GM23338 (cell line): ENCODE data around the gene ASAP2. TPM values are rescaled to one million over a fixed set of nuclear protein-coding genes. Genes with fewer than 3 reads are reported as not detected.
A peak's percentile ranks its signal among the peaks of the same experiment; 100 is the strongest.

Experiments
- ATAC-seq: fragments of 200-7000 bp; cut with Tn5 transposase; 3 replicates; pipeline ENCODE4 v1.9.1; 2020
- DNase-seq: peaks from one replicate; pipeline ENCODE4 v3.0.0-alpha.2; 2015; ENCODE audit warnings: low spot score
- H2AFZ ChIP-seq: fragments of 200-600 bp; sonication (generic); 2 replicates; pipeline ENCODE4 v1.8.0; 2016; ENCODE audit warnings: antibody characterized with exemption, mild to moderate bottlenecking, moderate library complexity
- H3F3A ChIP-seq: fragments of 200-600 bp; sonication (generic); replicated peaks from 2 replicates; pipeline ENCODE4 v1.8.0; 2017; ENCODE audit warnings: antibody characterized with exemption, mixed run types, low read depth
- H3K27ac ChIP-seq: fragments of 200-600 bp; sonication (generic); 2 replicates; pipeline ENCODE4 v1.6.1; 2016; ENCODE audit warnings: low read depth
- H3K27me3 ChIP-seq: fragments of 200-600 bp; sonication (generic); 2 replicates; pipeline ENCODE4 v1.8.0; 2016; ENCODE audit warnings: mild to moderate bottlenecking, mixed run types, moderate library complexity; ENCODE audit not compliant: insufficient read depth
- H3K36me3 ChIP-seq: fragments of 200-600 bp; sonication (generic); 2 replicates; pipeline ENCODE4 v1.8.0; 2016; ENCODE audit warnings: mild to moderate bottlenecking; ENCODE audit not compliant: insufficient read depth
- H3K4me1 ChIP-seq: fragments of 200-600 bp; sonication (generic); 2 replicates; pipeline ENCODE4 v1.8.0; 2016; ENCODE audit warnings: mild to moderate bottlenecking, moderate library complexity; ENCODE audit not compliant: insufficient read depth
- H3K4me2 ChIP-seq: fragments of 200-600 bp; sonication (generic); 2 replicates; pipeline ENCODE4 v1.7.1; 2017; ENCODE audit warnings: mixed run types
- H3K4me3 ChIP-seq: fragments of 200-600 bp; sonication (generic); 2 replicates; pipeline ENCODE4 v1.6.1; 2016; ENCODE audit warnings: mixed run types
- H3K79me2 ChIP-seq: fragments of 200-600 bp; sonication (generic); replicated peaks from 2 replicates; pipeline ENCODE4 v1.8.0; 2017; ENCODE audit warnings: mild to moderate bottlenecking; ENCODE audit not compliant: insufficient read depth
- H3K9me2 ChIP-seq: fragments of 200-600 bp; sonication (generic); 2 replicates; pipeline ENCODE4 v1.8.0; 2017; ENCODE audit not compliant: insufficient read depth
- H4K20me1 ChIP-seq: fragments of 200-600 bp; sonication (generic); replicated peaks from 2 replicates; pipeline ENCODE4 v1.8.0; 2017; ENCODE audit warnings: mild to moderate bottlenecking; ENCODE audit not compliant: insufficient read depth
- H3K27ac Mint-ChIP-seq: 2 replicates; pipeline ENCODE4 v1.8.0; 2020; ENCODE audit warnings: inconsistent platforms, mild to moderate bottlenecking, moderate library complexity, mixed read lengths
- H3K27me3 Mint-ChIP-seq: 3 replicates; pipeline ENCODE4 v1.8.0; 2022; ENCODE audit warnings: low read depth, mild to moderate bottlenecking, moderate library complexity, mixed read lengths, inconsistent platforms; ENCODE audit not compliant: insufficient read depth, poor library complexity
- H3K36me3 Mint-ChIP-seq: 3 replicates; pipeline ENCODE4 v1.8.0; 2021; ENCODE audit warnings: low read depth, mild to moderate bottlenecking, inconsistent platforms, moderate library complexity, mixed read lengths
- H3K4me1 Mint-ChIP-seq: 3 replicates; pipeline ENCODE4 v1.8.0; 2020; ENCODE audit warnings: mild to moderate bottlenecking, inconsistent platforms, mixed read lengths
- H3K4me3 Mint-ChIP-seq: 3 replicates; pipeline ENCODE4 v1.8.0; 2021; ENCODE audit warnings: moderate library complexity, mild to moderate bottlenecking, inconsistent platforms, mixed read lengths
- H3K9me3 Mint-ChIP-seq: 3 replicates; pipeline ENCODE4 v1.8.0; 2020; ENCODE audit warnings: moderate library complexity, mild to moderate bottlenecking, inconsistent platforms, mixed read lengths
- CREB1 ChIP-seq: fragments of 250-450 bp; sonication (Bioruptor Pico); IDR thresholded peaks from 2 replicates; pipeline ENCODE4 v1.5.0; 2020; ENCODE audit warnings: low read depth, mild to moderate bottlenecking, moderate library complexity
- CTCF ChIP-seq, 2 experiments: fragments of 200-600 bp in 1 of 2; sonication (generic) in 1 of 2; conservative IDR thresholded peaks; 2 replicates each; pipeline versions ENCODE4 v1.5.1 to v1.6.1; 2016 to 2017; ENCODE audit warnings: antibody characterized with exemption in 2 of 2, low read depth in 2 of 2, mild to moderate bottlenecking in 2 of 2, moderate library complexity in 1 of 2
- EZH2 ChIP-seq: fragments of 200-600 bp; sonication (generic); IDR thresholded peaks from one replicate; pipeline ENCODE4 v1.8.0; 2017; ENCODE audit warnings: antibody characterized with exemption, mild to moderate bottlenecking, low read depth; ENCODE audit not compliant: unreplicated experiment
- EZH2phosphoT487 ChIP-seq: fragments of 200-600 bp; sonication (generic); IDR thresholded peaks from one replicate; pipeline ENCODE4 v1.8.1; 2018; ENCODE audit warnings: antibody characterized with exemption; ENCODE audit not compliant: unreplicated experiment
- JUNB ChIP-seq: IDR thresholded peaks from one replicate; pipeline ENCODE4 v1.6.1; 2016; ENCODE audit warnings: antibody characterized with exemption; ENCODE audit not compliant: unreplicated experiment
- NANOG ChIP-seq: IDR thresholded peaks from 2 replicates; pipeline ENCODE4 v1.6.1; 2016; ENCODE audit warnings: antibody characterized with exemption, borderline replicate concordance
- POLR2AphosphoS5 ChIP-seq: IDR thresholded peaks from 2 replicates; pipeline ENCODE4 v1.6.1; 2016; ENCODE audit warnings: antibody characterized with exemption, low read depth
- STAT1 ChIP-seq: IDR thresholded peaks from one replicate; pipeline ENCODE4 v1.6.1; 2016; ENCODE audit warnings: antibody characterized with exemption; ENCODE audit not compliant: unreplicated experiment
- ZNF114 ChIP-seq: fragments of 250-450 bp; sonication (Bioruptor Pico); IDR thresholded peaks from 2 replicates; pipeline ENCODE4 v1.5.0; 2020; ENCODE audit warnings: mild to moderate bottlenecking, moderate library complexity
- ZNF331 ChIP-seq: fragments of 250-450 bp; sonication (Bioruptor Pico); IDR thresholded peaks from 2 replicates; pipeline ENCODE4 v1.5.0; 2020; ENCODE audit warnings: low read depth, mild to moderate bottlenecking, moderate library complexity
- ZNF462 ChIP-seq: fragments of 250-450 bp; sonication (Bioruptor Pico); IDR thresholded peaks from 2 replicates; pipeline ENCODE4 v1.5.0; 2020; ENCODE audit warnings: mild to moderate bottlenecking, moderate library complexity
- polyA plus RNA-seq: library from polyadenylated mRNA; unstranded; fragments of >200 nt; fragmentation: Nextera tagmentation; extraction: Ambion mirVana; gene quantifications from 2 replicates; pipeline ENCODE4 v1.2.1, GENCODE V29; 2016
- total RNA-seq: library from RNA; depleted of rRNA; stranded (reverse); fragments of >200 nt; shearing (Covaris generic); gene quantifications from 2 replicates; pipeline ENCODE4 v1.2.3, GENCODE V29; 2014
- TF ChIP-seq, protein P1 (sequence below): IDR thresholded peaks from one replicate; pipeline ENCODE4 v1.6.1; 2018; ENCODE audit warnings: antibody characterized with exemption; ENCODE audit not compliant: unreplicated experiment

ASAP2 gene
- total and polyA plus RNA-seq, 2 experiments from 2014 or later = 2.6 to 15.6 TPM

GRCh38 chr2:9244985-9245544 is 38.5 kb downstream of the ASAP2 start:
- no peak overlapping the region for H2AFZ ChIP-seq
- H4K20me1 ChIP-seq = peaks cover 16% of the 10 kb centered on the region
- Mint-ChIP-seq H3K27me3 (peaks cover 6% of the 10 kb centered on the region), H3K9me3 (no peaks in the 10 kb centered on the region), H3K27ac (peak overlapping the region; percentile 65), H3K4me3 (peak overlapping the region; percentile 48), H3K36me3 (no peaks in the 10 kb centered on the region), H3K4me1 (peaks cover 46% of the 10 kb centered on the region)
- no peaks in the 10 kb centered on the region for H3K36me3 ChIP-seq
- TF ChIP-seq ZNF331 (CRISPR knock-in tag) (no peak), NANOG (no peak), EZH2phosphoT487 (no peak), STAT1 (no peak), JUNB (no peak), EZH2 (no peak), CREB1 (CRISPR knock-in tag) (no peak), CTCF (conservative IDR thresholded peaks at IDR 0.05; ENCODE audit: low read depth in 2 of 2) (no peak), POLR2AphosphoS5 (no peak), ZNF114 (no peak)
- TF ChIP-seq, protein P1, sequence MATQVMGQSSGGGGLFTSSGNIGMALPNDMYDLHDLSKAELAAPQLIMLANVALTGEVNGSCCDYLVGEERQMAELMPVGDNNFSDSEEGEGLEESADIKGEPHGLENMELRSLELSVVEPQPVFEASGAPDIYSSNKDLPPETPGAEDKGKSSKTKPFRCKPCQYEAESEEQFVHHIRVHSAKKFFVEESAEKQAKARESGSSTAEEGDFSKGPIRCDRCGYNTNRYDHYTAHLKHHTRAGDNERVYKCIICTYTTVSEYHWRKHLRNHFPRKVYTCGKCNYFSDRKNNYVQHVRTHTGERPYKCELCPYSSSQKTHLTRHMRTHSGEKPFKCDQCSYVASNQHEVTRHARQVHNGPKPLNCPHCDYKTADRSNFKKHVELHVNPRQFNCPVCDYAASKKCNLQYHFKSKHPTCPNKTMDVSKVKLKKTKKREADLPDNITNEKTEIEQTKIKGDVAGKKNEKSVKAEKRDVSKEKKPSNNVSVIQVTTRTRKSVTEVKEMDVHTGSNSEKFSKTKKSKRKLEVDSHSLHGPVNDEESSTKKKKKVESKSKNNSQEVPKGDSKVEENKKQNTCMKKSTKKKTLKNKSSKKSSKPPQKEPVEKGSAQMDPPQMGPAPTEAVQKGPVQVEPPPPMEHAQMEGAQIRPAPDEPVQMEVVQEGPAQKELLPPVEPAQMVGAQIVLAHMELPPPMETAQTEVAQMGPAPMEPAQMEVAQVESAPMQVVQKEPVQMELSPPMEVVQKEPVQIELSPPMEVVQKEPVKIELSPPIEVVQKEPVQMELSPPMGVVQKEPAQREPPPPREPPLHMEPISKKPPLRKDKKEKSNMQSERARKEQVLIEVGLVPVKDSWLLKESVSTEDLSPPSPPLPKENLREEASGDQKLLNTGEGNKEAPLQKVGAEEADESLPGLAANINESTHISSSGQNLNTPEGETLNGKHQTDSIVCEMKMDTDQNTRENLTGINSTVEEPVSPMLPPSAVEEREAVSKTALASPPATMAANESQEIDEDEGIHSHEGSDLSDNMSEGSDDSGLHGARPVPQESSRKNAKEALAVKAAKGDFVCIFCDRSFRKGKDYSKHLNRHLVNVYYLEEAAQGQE = no peak
- no peaks in the 10 kb centered on the region for H3K27me3 ChIP-seq
- H3K4me1 ChIP-seq = peaks cover 29% of the 10 kb centered on the region
- H3F3A ChIP-seq = no peaks in the 10 kb centered on the region
- H3K27ac ChIP-seq = peak overlapping the region; percentile 78
- H3K9me2 ChIP-seq = peaks cover 3% of the 10 kb centered on the region; the same call in 1 of the 2 replicates
- H3K4me3 ChIP-seq = peak overlapping the region; percentile 5; the same call in 1 of the 2 replicates
- peak; percentile 95 for ATAC-seq
- H3K79me2 ChIP-seq = peaks cover 90% of the 10 kb centered on the region
- H3K4me2 ChIP-seq = peak overlapping the region; percentile 55
- peak; percentile 56 for DNase-seq

DNA sequence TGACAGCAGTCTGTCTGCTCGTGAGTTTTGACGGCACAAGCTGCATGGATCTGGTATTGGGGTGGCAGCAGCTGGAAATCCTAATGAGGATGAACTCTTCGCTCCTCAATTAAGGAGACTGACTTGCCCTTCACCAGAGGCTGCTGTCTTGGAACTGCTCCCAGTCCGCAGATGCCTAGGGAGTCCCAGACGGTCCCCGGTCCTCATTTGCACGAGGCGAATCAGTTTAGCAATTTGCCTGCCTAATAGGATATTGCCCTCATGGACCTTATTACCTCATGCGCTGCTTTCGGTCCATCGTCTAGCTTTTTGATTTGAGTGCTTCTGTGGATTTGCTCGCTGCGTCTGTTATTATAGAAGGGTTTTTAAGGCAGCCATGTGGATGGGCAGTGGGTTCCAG is 40.6 kb downstream of the ASAP2 start:
- Mint-ChIP-seq H3K4me1 (peaks cover 57% of the 10 kb centered on the region), H3K27ac (no peak overlapping the region), H3K27me3 (peaks cover 12% of the 10 kb centered on the region), H3K4me3 (no peak overlapping the region), H3K36me3 (no peaks in the 10 kb centered on the region), H3K9me3 (no peaks in the 10 kb centered on the region)
- no peak for ATAC-seq
- Histone ChIP-seq H3F3A (no peaks in the 10 kb centered on the region), H3K79me2 (peaks cover 80% of the 10 kb centered on the region), H3K36me3 (no peaks in the 10 kb centered on the region), H4K20me1 (peaks cover 22% of the 10 kb centered on the region), H3K4me3 (no peak overlapping the region), H3K4me1 (peaks cover 29% of the 10 kb centered on the region), H3K9me2 (no peaks in the 10 kb centered on the region), H2AFZ (no peak overlapping the region), H3K27me3 (no peaks in the 10 kb centered on the region), H3K27ac (no peak overlapping the region), H3K4me2 (no peak overlapping the region)
- no peak for DNase-seq
- no peak for TF ChIP-seq ZNF462 (CRISPR knock-in tag)
